Heart left ventricle (tissue), 16 donors: Measurements from ENCODE around the gene ADAMTS7. TPM values are rescaled to one million over a fixed set of nuclear protein-coding genes. Genes with fewer than 3 reads are reported as not detected.
"Not testable (repeated sequence)": the region's sequence is repeated elsewhere in the genome, so short reads cannot be mapped to it uniquely, and the experiment has no call there.

Experiments
- ATAC-seq, 4 donors: fragments of 200-7000 bp; cut with Tn5 transposase; one replicate each; pipeline ENCODE4 v1.9.1; 2020 to 2022; ENCODE audit warnings: moderate library complexity in 4 of 4, mild to moderate bottlenecking in 3 of 4, moderate number of reproducible peaks in 1 of 4
- DNase-seq, 5 donors: peaks; one replicate each; pipeline ENCODE4 v3.0.0-alpha.2; 2020
- H3K27ac ChIP-seq, 12 donors: fragments of 200-600 bp; sonication (generic) in 4 of 12; one replicate each; pipeline versions ENCODE4 v1.5.0 to v1.8.0; 2016 to 2022; ENCODE audit warnings: mild to moderate bottlenecking in 2 of 12
- H3K27me3 ChIP-seq, 9 donors: fragments of 200-600 bp; sonication (generic) in 2 of 9; one replicate each; pipeline versions ENCODE4 v1.5.1 to v1.8.0; 2016 to 2022; ENCODE audit warnings: mild to moderate bottlenecking in 3 of 9
- H3K36me3 ChIP-seq, 9 donors: fragments of 200-600 bp; sonication (generic) in 2 of 9; one replicate each; pipeline versions ENCODE4 v1.5.0 to v1.8.0; 2018 to 2022; ENCODE audit warnings: mild to moderate bottlenecking in 2 of 9
- H3K4me1 ChIP-seq, 12 donors: fragments of 200-600 bp; sonication (generic) in 4 of 12; one replicate each; pipeline versions ENCODE4 v1.5.0 to v1.8.0; 2016 to 2022; ENCODE audit warnings: mild to moderate bottlenecking in 3 of 12
- H3K4me3 ChIP-seq, 12 donors: fragments of 200-600 bp; sonication (generic) in 4 of 12; one replicate each; pipeline versions ENCODE4 v1.5.0 to v1.8.0; 2017 to 2022; ENCODE audit warnings: mild to moderate bottlenecking in 9 of 12, moderate library complexity in 4 of 12
- H3K9me3 ChIP-seq, 12 donors: fragments of 200-600 bp; sonication (generic) in 4 of 12; one replicate each; pipeline versions ENCODE4 v1.5.0 to v1.8.0; 2016 to 2022; ENCODE audit warnings: mild to moderate bottlenecking in 1 of 12
- CTCF ChIP-seq, 12 donors: fragments of 200-600 bp; sonication (generic) in 4 of 12; IDR thresholded peaks; one replicate each; pipeline versions ENCODE4 v1.5.0 to v1.8.0; 2018 to 2022; ENCODE audit warnings: antibody characterized with exemption in 12 of 12, mild to moderate bottlenecking in 5 of 12
- POLR2A ChIP-seq, 2 donors: fragments of 450-650 bp; IDR thresholded peaks; one replicate each; pipeline ENCODE4 v1.6.1; 2017; ENCODE audit warnings: antibody characterized with exemption in 2 of 2, mild to moderate bottlenecking in 2 of 2, moderate library complexity in 2 of 2
- WGBS, 4 donors: extraction: QIAGEN DNeasy Blood & Tissue Kit in 2 of 4; methylation state at CpG; one replicate each; pipeline versions ENCODE4 v1.1.5 to v1.1.7; 2013 to 2018; 5-methylcytosine and 5-hydroxymethylcytosine counted together
- intact Hi-C, 10 donors: fragments of 100-400 bp; cut with DNase I; formaldehyde crosslinking; loops; one replicate each; pipeline versions ENCODE4 v1.11.1 to v1.14.2; 2022
- polyA plus RNA-seq, 2 donors: library from polyadenylated mRNA; stranded (reverse); fragments of 200-250 nt; gene quantifications; one replicate each; pipeline ENCODE4 v1.2.3, GENCODE V29; 2013
- total RNA-seq, 9 donors: library from RNA; depleted of rRNA in 2 of 9; stranded (reverse); fragments of >200 nt in 2 of 9; fragmentation: NEBNext Ultra II Directional in 3 of 9; extraction: Animal tissue kit (Norgen Biotek cat#: 25700) in 3 of 9; gene quantifications; one replicate each; pipeline versions ENCODE4 v1.1.0 to v1.2.4, GENCODE V29; 2016 to 2023
- donor health status: ischemic (EF 13 %, LVEDD 7.1; RV severe dilation, severe dysfunction).
- donor health status: healthy with polysubstance abuse.
- donor health status: DM: no; HTN: yes; CAD: no.
- donor health status: DM: no; HTN: no; CAD: no.
- donor health status: ischemic (EF 25% LVEDD 6.9; RV normal size, moderate dysfunction).
- donor health status: ischemic (EF 25% LVEDD 5.7; RV mildly dilated, moderate dysfunction).
- donor health status: healthy.
- donor health status: DM: yes; HTN: yes; CAD: no.
- donor health status: ischemic (EF 35%, LVEDD 5.7; RV mildly dilated, moderate dysfunction).
- donor health status: nonischemic (EF 11% LVEDD 7.7; RV severe dilation, severe dysfunction).
- donor health status: DM: yes; HTN: yes; CAD: no.
- donor health status: PGD.
- donor health status: ischemic (EF 29% LVEDD 5.4; RV normal size, mild dysfunction).
- donor health status: nonischemic (EF 23%, LVEDD 6.1; RV moderate dilation, normal function).

The ADAMTS7 gene
- total and polyA plus RNA-seq, 11 donors = 5.0 to 29.9 (median 13.9) TPM

GRCh38 chr15:78761020-78761419 lies 50.2 kb downstream of the ADAMTS7 start:
- Histone ChIP-seq H3K27me3 (no peaks in the 10 kb centered on the region), H3K9me3 (no peaks in the 10 kb centered on the region), H3K27ac (peak overlapping the region in 11 of 12 donors; percentile 19 to 63 (median 49)), H3K4me3 (no peak overlapping the region), H3K36me3 (no peaks in the 10 kb centered on the region), H3K4me1 (peaks cover 16 to 71% (median 50%) of the 10 kb centered on the region in 12 donors)
- peak in 4 of 5 donors; percentile 4 to 53 (median 28) for DNase-seq
- no peak for ATAC-seq
- TF ChIP-seq CTCF (IDR thresholded peaks at IDR 0.05) = no peak
- no peak for TF ChIP-seq POLR2A (IDR thresholded peaks at IDR 0.05)
- 81 to 96% (median 85%) methylated on average over 5 to 8 of the region's 8 CpGs for WGBS, 4 donors
- intact Hi-C loops = loop anchor here in 5 of 10 donors (2.0 to 10.0 kb wide), 5 partner anchors 46 to 114 kb away; partner anchors contain the start of genes ADAMTS7 (in 4 of the 5) and MORF4L1 (in 1 of the 5)

DNA sequence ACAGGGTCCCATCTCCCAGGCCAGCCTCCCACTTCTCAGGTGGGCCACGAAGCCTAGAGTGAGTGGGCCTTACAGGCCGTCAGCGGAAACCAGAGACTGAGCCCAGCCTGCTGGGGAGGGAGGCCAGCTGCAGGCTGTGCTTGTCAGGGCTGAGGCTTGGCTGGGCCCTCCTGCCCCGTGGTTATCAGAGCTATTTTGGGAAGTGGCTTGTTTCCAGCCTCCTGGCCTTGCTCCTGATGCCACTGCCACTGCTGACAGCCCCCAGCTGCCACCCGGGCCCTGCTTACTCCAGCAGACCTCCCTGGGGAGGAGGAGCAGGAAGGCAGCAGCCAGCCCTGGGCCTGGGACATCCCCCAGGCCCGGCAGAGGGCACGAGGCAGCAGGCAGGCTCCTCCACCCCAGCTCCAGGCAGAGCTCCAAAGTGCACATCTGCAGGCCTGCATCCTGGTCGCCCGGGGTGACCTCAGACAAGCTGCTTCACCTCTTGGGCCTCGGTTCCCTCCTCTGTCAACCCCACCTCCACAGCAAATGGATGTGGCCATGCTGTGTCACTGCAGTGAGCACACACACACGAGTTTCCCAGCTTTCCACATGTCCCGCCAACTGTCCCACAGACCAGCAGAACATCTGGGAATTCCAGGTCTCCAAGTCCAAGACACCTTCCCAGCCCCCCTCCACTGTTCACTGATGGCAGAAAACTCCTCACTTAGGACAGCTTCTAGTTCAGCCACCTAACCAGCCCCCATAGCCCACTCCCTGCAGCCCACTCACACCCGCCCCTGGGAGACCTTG lies 51.0 kb downstream of the ADAMTS7 start:
- H3K27ac ChIP-seq = peak overlapping the region in 10 of 12 donors; percentile 6 to 80 (median 68)
- H3K9me3 ChIP-seq, H3K27me3 ChIP-seq, H3K36me3 ChIP-seq, H3K4me3 ChIP-seq: not testable (repeated sequence)
- intact Hi-C loops = loop anchor here in 6 of 10 donors (1.0 to 10.0 kb wide), 6 partner anchors 18 to 115 kb away; partner anchors contain the start of genes ADAMTS7 (in 4 of the 6) and MORF4L1 (in 1 of the 6)
- TF ChIP-seq CTCF (IDR thresholded peaks at IDR 0.05) = peak in 1 of 12 donors; percentile 7
- ATAC-seq (peak; percentile 72 to 88 (median 84)), DNase-seq (peak; percentile 80 to 92 (median 89))
- WGBS, 4 donors = 8 to 17% (median 16%) methylated on average over 5 to 11 of the region's 13 CpGs
- H3K4me1 ChIP-seq = peaks cover 16 to 73% (median 54%) of the 10 kb centered on the region in 12 donors

DNA sequence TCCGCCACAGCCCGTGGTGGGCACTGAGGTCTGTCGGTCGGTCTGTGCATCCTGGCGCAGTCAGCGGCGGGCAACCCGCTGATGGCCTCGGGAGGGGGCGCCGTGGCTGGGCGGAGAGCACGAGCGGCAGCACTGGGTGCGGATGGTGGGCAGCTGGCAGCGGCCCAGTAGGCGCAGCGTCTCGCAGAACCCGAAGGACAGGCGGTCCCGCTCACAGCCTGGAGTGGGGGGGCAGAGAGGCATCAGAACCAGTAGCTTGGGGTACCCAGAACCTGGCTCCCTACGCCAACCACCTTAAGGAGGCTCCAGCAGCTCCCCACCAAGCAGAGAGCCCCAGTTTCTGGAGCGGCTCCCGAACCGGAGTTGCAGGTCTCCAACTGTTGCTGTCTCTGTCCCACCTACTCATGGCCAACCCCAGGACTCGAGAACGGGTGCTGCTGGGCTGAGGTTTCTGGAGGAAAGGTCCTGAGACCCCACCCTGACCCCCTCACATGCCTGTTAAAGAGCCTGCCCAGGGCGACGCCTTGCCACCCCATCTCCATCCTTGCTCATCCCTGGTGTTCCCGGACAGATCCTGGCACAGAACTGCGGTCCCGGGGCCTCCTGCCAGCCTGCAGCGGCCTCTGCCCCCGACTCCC lies 51.8 kb downstream of the ADAMTS7 start:
- H3K4me3 ChIP-seq, H3K9me3 ChIP-seq, H3K36me3 ChIP-seq, ATAC-seq, H3K27me3 ChIP-seq: not testable (repeated sequence)
- peak in 4 of 5 donors; percentile 8 to 65 (median 34) for DNase-seq
- 75 to 77% (median 76%) methylated on average over 35 of the region's 35 CpGs for WGBS, 4 donors
- Histone ChIP-seq H3K27ac (peak overlapping the region in 10 of 12 donors; percentile 6 to 80 (median 68)), H3K4me1 (peaks cover 16 to 78% (median 57%) of the 10 kb centered on the region in 12 donors)
- intact Hi-C loops = loop anchor here in 4 of 10 donors (2.0 to 10.0 kb wide), 5 partner anchors 47 to 115 kb away; partner anchors contain the start of genes MORF4L1 (in 2 of the 4) and ADAMTS7 (in 1 of the 4)

DNA sequence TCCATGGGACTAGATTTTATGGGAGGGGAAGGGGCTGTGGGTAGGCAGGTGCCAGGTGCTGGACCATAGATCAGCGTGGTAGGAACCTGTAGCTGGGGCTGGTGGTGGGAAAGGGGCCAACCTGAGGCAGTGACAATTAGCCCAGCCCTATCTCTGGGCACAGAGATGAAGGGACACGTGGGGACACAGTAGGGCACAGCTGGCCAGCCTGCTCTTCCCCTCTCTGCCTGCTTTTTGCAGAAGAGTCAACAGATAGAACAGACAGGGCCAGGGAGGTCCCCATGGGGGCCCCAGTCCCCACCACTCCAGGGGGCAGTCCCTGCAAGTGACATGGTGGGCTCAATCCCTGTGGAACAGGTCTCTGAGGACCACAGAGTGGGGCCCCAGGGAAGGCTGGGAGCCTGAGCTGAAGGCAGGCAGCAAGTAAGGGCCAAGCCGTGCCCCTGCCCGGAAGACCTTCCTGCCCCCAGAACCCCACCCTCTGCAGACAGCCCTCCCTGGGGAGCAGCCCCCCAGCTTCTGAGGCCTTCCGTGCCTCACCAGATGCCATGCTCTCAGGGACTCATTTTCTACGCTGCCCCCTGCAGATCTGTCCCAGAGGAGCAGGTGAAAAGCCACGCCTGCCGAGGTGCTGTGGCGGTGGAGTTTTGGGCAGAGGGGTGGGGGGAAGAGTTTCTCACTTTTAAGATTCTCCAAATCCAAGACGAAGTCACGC lies 52.6 kb downstream of the ADAMTS7 start:
- not testable (repeated sequence) for H3K27me3 ChIP-seq, H3K4me3 ChIP-seq, ATAC-seq, H3K36me3 ChIP-seq, H3K9me3 ChIP-seq
- DNase-seq = peak in 3 of 5 donors; percentile 9 to 28 (median 19)
- 71 to 90% (median 79%) methylated on average over 11 of the region's 11 CpGs for WGBS, 4 donors
- Histone ChIP-seq H3K4me1 (peaks cover 16 to 83% (median 57%) of the 10 kb centered on the region in 12 donors), H3K27ac (peak overlapping the region in 3 of 12 donors; percentile 18 to 37 (median 25))
- intact Hi-C loops = loop anchor here in 4 of 10 donors (2.0 to 10.0 kb wide), 5 partner anchors 48 to 116 kb away; partner anchors contain the start of genes MORF4L1 (in 2 of the 4) and ADAMTS7 (in 1 of the 4)

- WGBS, 4 donors = 92 to 98% (median 95%) methylated on average over 5 to 8 of the region's 8 CpGs
- H3K4me3 ChIP-seq, H3K27me3 ChIP-seq, H3K9me3 ChIP-seq, H3K36me3 ChIP-seq, ATAC-seq: not testable (repeated sequence)
- DNase-seq = peak in 3 of 5 donors; percentile 7 to 37 (median 18)
- Histone ChIP-seq H3K27ac (peak overlapping the region in 1 of 12 donors; percentile 14), H3K4me1 (peaks cover 16 to 85% (median 55%) of the 10 kb centered on the region in 12 donors)
- intact Hi-C loops = loop anchor here in 4 of 10 donors (2.0 to 10.0 kb wide), 5 partner anchors 49 to 117 kb away; partner anchors contain the start of genes MORF4L1 (in 2 of the 4) and ADAMTS7 (in 1 of the 4)
Measured at GRCh38 chr15:78758084-78758483, 53.2 kb downstream of the ADAMTS7 start.
